ENCODE data around the gene CREB3L2. TPM values are rescaled to one million over a fixed set of nuclear protein-coding genes. Genes with fewer than 3 reads are reported as not detected.

The CREB3L2 gene
- total and polyA plus RNA-seq, 2 of the 8 experiments (the other 6 are each of a cell fraction or from before 2014, with no cell fraction given), result 14.4 to 48.3 TPM

- Histone ChIP-seq H4K8ac (ENCODE audit: extremely low read depth, insufficient read depth, low read length) (no peak overlapping the region), H2BK120ac (replicated peaks; ENCODE audit: low read depth, low read length) (no peak overlapping the region), H3K4me3 (ENCODE audit: extremely low read depth in 1 of 4, insufficient read depth in 2 of 4, low read depth in 3 of 4, low read length in 4 of 4) (no peak overlapping the region), H4K20me1 (replicated peaks in 1 of 2; ENCODE audit: control insufficient read depth in 1 of 2, insufficient read depth in 2 of 2, low read length in 2 of 2) (no peaks in the 10 kb centered on the region), H2AK5ac (ENCODE audit: low read depth, low read length) (no peak overlapping the region), H3K14ac (ENCODE audit: insufficient read length) (no peak overlapping the region), H2BK20ac (ENCODE audit: low read length) (no peak overlapping the region), H3K4ac (replicated peaks; ENCODE audit: insufficient read length, low read depth, low read length) (no peak overlapping the region), H3K79me2 (ENCODE audit: control insufficient read depth in 1 of 2, insufficient read depth in 2 of 2, low read length in 2 of 2) (no peaks in the 10 kb centered on the region), H3K27me3 (replicated peaks in 1 of 4; ENCODE audit: control insufficient read depth in 3 of 4, extremely low read depth in 1 of 4, insufficient read depth in 3 of 4, low read length in 3 of 4) (no peaks in the 10 kb centered on the region), H2AFZ (ENCODE audit: low read length) (no peak overlapping the region), H2BK5ac (ENCODE audit: low read depth, low read length) (no peak overlapping the region), H3K79me1 (ENCODE audit: low read depth, low read length) (no peaks in the 10 kb centered on the region), H3K18ac (ENCODE audit: extremely low read depth, low read length) (no peak overlapping the region), H3K23ac (ENCODE audit: insufficient read length) (no peak overlapping the region), H4K91ac (replicated peaks; ENCODE audit: insufficient read length, low read length) (no peak overlapping the region), H4K5ac (ENCODE audit: insufficient read length, low read depth, low read length) (no peak overlapping the region), H3K23me2 (ENCODE audit: low read depth, low read length) (no peaks in the 10 kb centered on the region), H3K36me3 (ENCODE audit: control insufficient read depth in 2 of 4, insufficient read depth in 4 of 4, low read length in 3 of 4) (no peaks in the 10 kb centered on the region; a peak in 1 of 8 replicates), H2BK12ac (ENCODE audit: low read depth, low read length) (no peak overlapping the region), H3K27ac (ENCODE audit: low read depth, low read length) (no peak overlapping the region), H3K4me1 (replicated peaks in 1 of 4; ENCODE audit: control insufficient read depth in 3 of 4, insufficient read depth in 4 of 4, low read length in 3 of 4) (peaks cover 0 to 4% (median under 1%) of the 10 kb centered on the region in 4 experiments; a peak in 6 of 7 replicates), H2BK15ac (ENCODE audit: low read length) (no peak overlapping the region), H3K56ac (replicated peaks; ENCODE audit: insufficient read length, low read depth, low read length) (no peak overlapping the region), H3K9ac (replicated peaks in 1 of 4; ENCODE audit: extremely low read depth in 1 of 4, low read depth in 3 of 4, low read length in 3 of 4) (no peak overlapping the region), H3K9me3 (ENCODE audit: insufficient read depth in 2 of 2, low read depth in 1 of 2, low read length in 1 of 2) (peaks cover 12 to 18% of the 10 kb centered on the region in 2 experiments), H3K4me2 (ENCODE audit: insufficient read depth in 1 of 2, low read depth in 2 of 2, low read length in 2 of 2) (no peak overlapping the region)
- TF ChIP-seq BCL11A (IDR thresholded peaks at IDR 0.05; ENCODE audit: low read depth in 2 of 2, low read length in 2 of 2) (no peak), ASH2L (IDR thresholded peaks at IDR 0.05; ENCODE audit: low read length) (no peak), USF2 (IDR thresholded peaks at IDR 0.05; ENCODE audit: low read length) (no peak), CHD1 (IDR thresholded peaks at IDR 0.05; ENCODE audit: low read depth, low read length) (no peak), ATF3 (IDR thresholded peaks at IDR 0.05; ENCODE audit: insufficient read depth, low read depth, low read length) (no peak), EZH2 (IDR thresholded peaks at IDR 0.05; ENCODE audit: low read depth, low read length, severe bottlenecking) (no peak), BACH1 (IDR thresholded peaks at IDR 0.05; ENCODE audit: low read length) (no peak)
- FAIRE-seq (no peak), DNase-seq (ENCODE audit: low read depth in 1 of 2, low spot score in 2 of 2) (no peak)
- CTCF ChIA-PET (ENCODE audit: partially characterized antibody), result interaction anchor here (0.7 kb wide), 1 partner anchor 1158 kb away, joined by 3 read pairs; no protein-coding TSS in a partner anchor
- POLR2A ChIA-PET (ENCODE audit: partially characterized antibody), result no interaction called here
These were observed 30.3 kb upstream of the CREB3L2 start for GRCh38 chr7:138032186-138032585.
